HepG2 (cell line): Measurements from ENCODE around the gene CMTM2. TPM values are rescaled to one million over a fixed set of nuclear protein-coding genes. Genes with fewer than 3 reads are reported as not detected.

Experiments
- ARHGAP35 ChIP-seq: sonication (generic); formaldehyde crosslinking; IDR thresholded peaks from 2 replicates; pipeline ENCODE4 v1.9.0; 2022; ENCODE audit warnings: mild to moderate bottlenecking, inconsistent platforms, moderate library complexity, missing genetic modification reagents, borderline replicate concordance
- ETV5 ChIP-seq: IDR thresholded peaks from 2 replicates; pipeline ENCODE4 v1.6.1; 2018; ENCODE audit warnings: missing biosample characterization, missing genetic modification reagents, inconsistent platforms, borderline replicate concordance
- HHEX ChIP-seq: IDR thresholded peaks from 2 replicates; pipeline ENCODE4 v1.6.1; 2016; ENCODE audit warnings: control low read depth
- IKZF4 ChIP-seq: sonication (generic); formaldehyde crosslinking; IDR thresholded peaks from 2 replicates; pipeline ENCODE4 v1.5.1; 2020; ENCODE audit warnings: borderline replicate concordance, mild to moderate bottlenecking, low read depth, missing genetic modification reagents; ENCODE audit errors: not compliant biosample characterization
- NRL ChIP-seq: sonication (generic); formaldehyde crosslinking; IDR thresholded peaks from 2 replicates; pipeline ENCODE4 v1.5.0; 2020; ENCODE audit warnings: missing genetic modification reagents, mild to moderate bottlenecking, moderate library complexity, borderline replicate concordance
- RXRA ChIP-seq: sonication (generic); formaldehyde crosslinking; IDR thresholded peaks from 2 replicates; pipeline ENCODE4 v1.5.1; 2020; ENCODE audit warnings: missing genetic modification reagents
- SP5 ChIP-seq: IDR thresholded peaks from 2 replicates; pipeline ENCODE4 v1.6.1; 2016; ENCODE audit warnings: low read depth, borderline replicate concordance
- TBP ChIP-seq: sonication (generic); formaldehyde crosslinking; IDR thresholded peaks from 2 replicates; pipeline ENCODE4 v1.5.0; 2020; ENCODE audit warnings: missing genetic modification reagents
- ZC3H4 ChIP-seq: sonication (generic); formaldehyde crosslinking; IDR thresholded peaks from 2 replicates; pipeline ENCODE4 v1.4.0; 2020; ENCODE audit warnings: missing genetic modification reagents, borderline replicate concordance
- ZFP90 ChIP-seq: sonication (generic); formaldehyde crosslinking; IDR thresholded peaks from 2 replicates; pipeline ENCODE4 v1.8.0; 2022; ENCODE audit warnings: missing genetic modification reagents, mild to moderate bottlenecking, inconsistent platforms, borderline replicate concordance
- polyA plus RNA-seq, 8 experiments: library from polyadenylated mRNA; depleted of rRNA in 3 of 8; stranded (reverse) in 7 of 8; unstranded in 1 of 8; fragments of >200 nt; fragmentation: Illumina TruSeq in 4 of 8; extraction: Trizol in 4 of 8; gene quantifications; 2 replicates each; pipeline versions ENCODE4 v1.2.1 to v1.2.3, GENCODE V29; 2011 to 2016; ENCODE audit warnings: low read depth in 4 of 8, missing spikeins in 1 of 8, mixed read lengths in 1 of 8; ENCODE audit not compliant: insufficient read depth in 1 of 8
- total RNA-seq, 5 experiments: library from RNA; depleted of rRNA; stranded (reverse); fragments of >200 nt; fragmentation: Illumina TruSeq; extraction: Trizol; gene quantifications; 2 replicates each; pipeline ENCODE4 v1.2.3, GENCODE V29; 2016; ENCODE audit warnings: low read depth in 1 of 5
- TF ChIP-seq, protein P1 (sequence below): sonication (generic); formaldehyde crosslinking; IDR thresholded peaks from one replicate; pipeline ENCODE4 v1.5.1; 2020; ENCODE audit warnings: mild to moderate bottlenecking, missing genetic modification reagents; ENCODE audit errors: not compliant biosample characterization
- TF ChIP-seq, protein P2 (sequence below): sonication (generic); formaldehyde crosslinking; IDR thresholded peaks from 2 replicates; pipeline ENCODE4 v1.8.1; 2022; ENCODE audit warnings: mild to moderate bottlenecking, missing genetic modification reagents
- TF ChIP-seq, protein P3 (sequence below): sonication (generic); formaldehyde crosslinking; IDR thresholded peaks from 2 replicates; pipeline ENCODE4 v1.4.0; 2020; ENCODE audit warnings: missing genetic modification reagents
- TF ChIP-seq, protein P4 (sequence below): IDR thresholded peaks from 2 replicates; pipeline ENCODE4 v1.6.1; 2018; ENCODE audit warnings: missing genetic modification reagents

CMTM2 gene
- total and polyA plus RNA-seq, 2 of the 13 experiments (the other 11 are each of a cell fraction or from before 2014, with no cell fraction given), result not detected

DNA sequence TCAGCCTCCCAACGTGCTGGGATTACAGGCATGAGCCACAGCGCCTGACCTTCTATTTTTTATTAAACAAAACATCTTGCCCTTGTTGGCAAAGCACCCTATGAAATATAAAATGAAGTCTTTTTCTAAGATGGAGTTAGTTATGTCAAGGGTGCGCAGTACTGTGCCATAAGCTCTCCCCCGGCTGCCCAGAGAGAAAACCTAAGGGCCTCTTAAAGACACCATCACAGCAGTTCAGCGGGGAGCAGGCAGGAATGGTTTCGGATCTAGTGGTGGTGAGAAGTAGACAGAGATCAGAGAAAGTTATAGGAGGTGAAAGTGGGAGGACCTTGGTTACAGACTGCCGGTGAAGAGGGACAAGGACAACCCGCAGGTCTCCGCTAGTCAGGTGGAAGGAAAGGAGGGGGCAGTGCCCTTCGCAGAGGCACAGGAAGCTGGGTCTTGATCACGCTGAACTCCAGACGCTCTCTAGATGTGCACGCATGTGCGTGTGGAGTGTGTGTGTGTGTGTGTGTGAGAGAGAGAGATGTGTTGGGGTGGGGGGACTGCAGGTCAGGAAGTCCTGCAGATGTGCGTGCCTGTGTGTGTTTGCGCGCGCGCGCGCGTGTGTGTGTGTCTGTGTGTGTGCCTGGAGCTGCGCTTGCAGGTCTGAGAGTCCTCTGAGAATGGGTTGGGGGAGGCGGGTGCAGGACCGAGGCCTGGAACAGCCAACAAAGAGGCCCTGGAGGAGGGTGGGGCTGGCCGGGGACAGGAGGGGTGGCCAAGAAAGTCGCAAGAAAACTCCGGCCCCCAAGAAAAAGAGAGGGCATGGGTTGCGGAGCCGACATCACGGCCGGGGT, 24.5 kb downstream of the CMTM2 start (continued):
- TF ChIP-seq, protein P1, sequence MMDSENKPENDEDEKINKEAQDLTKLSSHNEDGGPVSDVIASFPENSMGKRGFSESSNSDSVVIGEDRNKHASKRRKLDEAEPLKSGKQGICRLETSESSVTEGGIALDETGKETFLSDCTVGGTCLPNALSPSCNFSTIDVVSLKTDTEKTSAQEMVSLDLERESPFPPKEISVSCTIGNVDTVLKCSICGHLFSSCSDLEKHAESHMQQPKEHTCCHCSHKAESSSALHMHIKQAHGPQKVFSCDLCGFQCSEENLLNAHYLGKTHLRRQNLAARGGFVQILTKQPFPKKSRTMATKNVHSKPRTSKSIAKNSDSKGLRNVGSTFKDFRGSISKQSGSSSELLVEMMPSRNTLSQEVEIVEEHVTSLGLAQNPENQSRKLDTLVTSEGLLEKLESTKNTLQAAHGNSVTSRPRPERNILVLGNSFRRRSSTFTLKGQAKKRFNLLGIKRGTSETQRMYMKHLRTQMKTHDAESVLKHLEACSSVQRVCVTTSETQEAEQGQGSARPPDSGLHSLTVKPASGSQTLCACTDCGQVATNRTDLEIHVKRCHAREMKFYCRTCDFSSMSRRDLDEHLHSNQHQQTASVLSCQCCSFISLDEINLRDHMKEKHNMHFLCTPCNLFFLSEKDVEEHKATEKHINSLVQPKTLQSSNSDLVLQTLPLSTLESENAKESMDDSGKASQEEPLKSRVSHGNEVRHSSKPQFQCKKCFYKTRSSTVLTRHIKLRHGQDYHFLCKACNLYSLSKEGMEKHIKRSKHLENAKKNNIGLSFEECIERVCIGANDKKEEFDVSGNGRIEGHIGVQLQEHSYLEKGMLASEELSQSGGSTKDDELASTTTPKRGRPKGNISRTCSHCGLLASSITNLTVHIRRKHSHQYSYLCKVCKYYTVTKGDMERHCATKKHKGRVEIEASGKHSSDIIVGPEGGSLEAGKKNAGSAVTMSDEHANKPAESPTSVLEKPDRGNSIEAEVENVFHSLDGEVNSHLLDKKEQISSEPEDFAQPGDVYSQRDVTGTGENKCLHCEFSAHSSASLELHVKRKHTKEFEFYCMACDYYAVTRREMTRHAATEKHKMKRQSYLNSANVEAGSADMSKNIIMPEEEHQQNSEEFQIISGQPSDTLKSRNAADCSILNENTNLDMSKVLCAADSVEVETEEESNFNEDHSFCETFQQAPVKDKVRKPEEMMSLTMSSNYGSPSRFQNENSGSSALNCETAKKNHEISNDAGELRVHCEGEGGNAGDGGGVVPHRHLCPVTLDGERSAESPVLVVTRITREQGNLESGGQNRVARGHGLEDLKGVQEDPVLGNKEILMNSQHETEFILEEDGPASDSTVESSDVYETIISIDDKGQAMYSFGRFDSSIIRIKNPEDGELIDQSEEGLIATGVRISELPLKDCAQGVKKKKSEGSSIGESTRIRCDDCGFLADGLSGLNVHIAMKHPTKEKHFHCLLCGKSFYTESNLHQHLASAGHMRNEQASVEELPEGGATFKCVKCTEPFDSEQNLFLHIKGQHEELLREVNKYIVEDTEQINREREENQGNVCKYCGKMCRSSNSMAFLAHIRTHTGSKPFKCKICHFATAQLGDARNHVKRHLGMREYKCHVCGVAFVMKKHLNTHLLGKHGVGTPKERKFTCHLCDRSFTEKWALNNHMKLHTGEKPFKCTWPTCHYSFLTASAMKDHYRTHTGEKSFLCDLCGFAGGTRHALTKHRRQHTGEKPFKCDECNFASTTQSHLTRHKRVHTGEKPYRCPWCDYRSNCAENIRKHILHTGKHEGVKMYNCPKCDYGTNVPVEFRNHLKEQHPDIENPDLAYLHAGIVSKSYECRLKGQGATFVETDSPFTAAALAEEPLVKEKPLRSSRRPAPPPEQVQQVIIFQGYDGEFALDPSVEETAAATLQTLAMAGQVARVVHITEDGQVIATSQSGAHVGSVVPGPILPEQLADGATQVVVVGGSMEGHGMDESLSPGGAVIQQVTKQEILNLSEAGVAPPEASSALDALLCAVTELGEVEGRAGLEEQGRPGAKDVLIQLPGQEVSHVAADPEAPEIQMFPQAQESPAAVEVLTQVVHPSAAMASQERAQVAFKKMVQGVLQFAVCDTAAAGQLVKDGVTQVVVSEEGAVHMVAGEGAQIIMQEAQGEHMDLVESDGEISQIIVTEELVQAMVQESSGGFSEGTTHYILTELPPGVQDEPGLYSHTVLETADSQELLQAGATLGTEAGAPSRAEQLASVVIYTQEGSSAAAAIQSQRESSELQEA (CRISPR knock-in tag), result no peak
- TF ChIP-seq, protein P2, sequence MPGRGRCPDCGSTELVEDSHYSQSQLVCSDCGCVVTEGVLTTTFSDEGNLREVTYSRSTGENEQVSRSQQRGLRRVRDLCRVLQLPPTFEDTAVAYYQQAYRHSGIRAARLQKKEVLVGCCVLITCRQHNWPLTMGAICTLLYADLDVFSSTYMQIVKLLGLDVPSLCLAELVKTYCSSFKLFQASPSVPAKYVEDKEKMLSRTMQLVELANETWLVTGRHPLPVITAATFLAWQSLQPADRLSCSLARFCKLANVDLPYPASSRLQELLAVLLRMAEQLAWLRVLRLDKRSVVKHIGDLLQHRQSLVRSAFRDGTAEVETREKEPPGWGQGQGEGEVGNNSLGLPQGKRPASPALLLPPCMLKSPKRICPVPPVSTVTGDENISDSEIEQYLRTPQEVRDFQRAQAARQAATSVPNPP (CRISPR knock-in tag), result no peak
- TF ChIP-seq RXRA (CRISPR knock-in tag) (peak; percentile 71; the same call in 1 of the 2 replicates), ETV5 (CRISPR knock-in tag) (peak; percentile 45), NRL (peak; percentile 94), IKZF4 (peak; percentile 74), SP5 (CRISPR knock-in tag) (peak; percentile 41; the same call in 1 of the 2 replicates), ZC3H4 (CRISPR knock-in tag) (no peak), ARHGAP35 (CRISPR knock-in tag) (no peak), ZFP90 (CRISPR knock-in tag) (peak; percentile 86; the same call in 1 of the 2 replicates), TBP (no peak), HHEX (CRISPR knock-in tag) (no peak)
- TF ChIP-seq, protein P3, sequence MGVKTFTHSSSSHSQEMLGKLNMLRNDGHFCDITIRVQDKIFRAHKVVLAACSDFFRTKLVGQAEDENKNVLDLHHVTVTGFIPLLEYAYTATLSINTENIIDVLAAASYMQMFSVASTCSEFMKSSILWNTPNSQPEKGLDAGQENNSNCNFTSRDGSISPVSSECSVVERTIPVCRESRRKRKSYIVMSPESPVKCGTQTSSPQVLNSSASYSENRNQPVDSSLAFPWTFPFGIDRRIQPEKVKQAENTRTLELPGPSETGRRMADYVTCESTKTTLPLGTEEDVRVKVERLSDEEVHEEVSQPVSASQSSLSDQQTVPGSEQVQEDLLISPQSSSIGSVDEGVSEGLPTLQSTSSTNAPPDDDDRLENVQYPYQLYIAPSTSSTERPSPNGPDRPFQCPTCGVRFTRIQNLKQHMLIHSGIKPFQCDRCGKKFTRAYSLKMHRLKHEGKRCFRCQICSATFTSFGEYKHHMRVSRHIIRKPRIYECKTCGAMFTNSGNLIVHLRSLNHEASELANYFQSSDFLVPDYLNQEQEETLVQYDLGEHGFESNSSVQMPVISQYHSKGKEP, result no peak
- TF ChIP-seq, protein P4, sequence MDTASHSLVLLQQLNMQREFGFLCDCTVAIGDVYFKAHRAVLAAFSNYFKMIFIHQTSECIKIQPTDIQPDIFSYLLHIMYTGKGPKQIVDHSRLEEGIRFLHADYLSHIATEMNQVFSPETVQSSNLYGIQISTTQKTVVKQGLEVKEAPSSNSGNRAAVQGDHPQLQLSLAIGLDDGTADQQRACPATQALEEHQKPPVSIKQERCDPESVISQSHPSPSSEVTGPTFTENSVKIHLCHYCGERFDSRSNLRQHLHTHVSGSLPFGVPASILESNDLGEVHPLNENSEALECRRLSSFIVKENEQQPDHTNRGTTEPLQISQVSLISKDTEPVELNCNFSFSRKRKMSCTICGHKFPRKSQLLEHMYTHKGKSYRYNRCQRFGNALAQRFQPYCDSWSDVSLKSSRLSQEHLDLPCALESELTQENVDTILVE (CRISPR knock-in tag), result no peak
